GM19438 (cell line): ENCODE measurements around the gene APPL1.
"Not testable (repeated sequence)": the region's sequence is repeated elsewhere in the genome, so short reads cannot be mapped to it uniquely, and the experiment has no call there.

ENCODE experiments used
- ATAC-seq: cut with Tn5 transposase; IDR thresholded peaks from one replicate; pipeline ENCODE4 v1.9.1; 2021; ENCODE audit warnings: low read depth; ENCODE audit not compliant: unreplicated experiment

APPL1 gene

DNA sequence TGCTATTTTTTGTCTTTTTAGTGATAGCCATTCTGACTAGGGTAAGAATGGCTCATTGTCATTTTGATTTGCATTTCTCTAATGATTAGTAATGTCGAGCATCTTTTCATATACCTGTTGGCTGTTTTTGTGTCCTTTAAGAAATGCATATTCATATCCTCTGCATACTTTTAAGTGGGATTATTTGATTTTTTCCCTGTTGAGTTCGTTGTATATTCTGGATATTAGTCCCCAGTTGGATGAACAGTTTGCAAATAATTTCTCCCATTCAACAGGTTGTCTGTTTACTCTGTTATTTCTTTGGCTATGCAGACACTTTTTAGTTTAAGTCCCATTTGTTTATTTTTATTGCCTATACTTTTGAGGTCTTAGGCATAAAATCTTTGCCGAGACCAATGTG, 34.4 kb downstream of the APPL1 start:
- ATAC-seq: no peak

DNA sequence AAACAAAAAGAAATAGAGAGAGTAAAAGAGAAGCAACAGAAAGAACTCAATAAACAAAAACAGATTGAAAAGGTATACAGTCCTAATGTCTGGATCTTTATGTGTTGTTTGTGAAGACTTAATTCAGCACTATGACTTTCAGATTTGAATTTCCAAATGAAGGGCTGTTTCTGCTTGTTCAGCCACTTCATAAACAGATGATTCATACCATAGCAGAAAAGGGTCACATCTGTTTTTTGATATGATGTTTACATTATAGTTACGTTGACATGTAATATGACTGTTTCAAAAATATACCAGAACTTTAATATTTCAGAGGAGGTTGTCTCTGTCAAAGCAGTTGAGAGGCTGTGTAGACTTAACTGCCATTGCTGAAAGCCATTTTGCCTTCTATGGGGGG, 40.9 kb downstream of the APPL1 start:
- no peak for ATAC-seq

DNA sequence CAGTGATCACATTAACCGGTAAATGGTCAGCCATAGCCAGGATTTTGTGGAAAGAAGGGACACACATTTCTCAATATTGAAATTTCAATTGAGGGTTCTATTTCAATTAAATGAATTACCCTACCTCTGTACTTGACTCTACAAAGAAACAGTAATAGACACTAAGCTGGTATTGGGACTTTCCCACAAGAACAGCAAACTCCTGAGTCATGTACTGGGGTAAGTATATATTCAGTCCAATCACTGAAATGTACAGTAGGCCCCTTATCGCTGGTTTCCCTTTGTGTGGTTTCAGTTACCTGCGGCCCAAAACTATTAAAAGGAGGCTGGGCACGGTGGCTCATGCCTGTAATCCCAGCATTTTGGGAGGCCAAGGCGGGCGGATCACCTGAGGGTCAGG, 47.3 kb downstream of the APPL1 start:
- ATAC-seq: no peak

DNA sequence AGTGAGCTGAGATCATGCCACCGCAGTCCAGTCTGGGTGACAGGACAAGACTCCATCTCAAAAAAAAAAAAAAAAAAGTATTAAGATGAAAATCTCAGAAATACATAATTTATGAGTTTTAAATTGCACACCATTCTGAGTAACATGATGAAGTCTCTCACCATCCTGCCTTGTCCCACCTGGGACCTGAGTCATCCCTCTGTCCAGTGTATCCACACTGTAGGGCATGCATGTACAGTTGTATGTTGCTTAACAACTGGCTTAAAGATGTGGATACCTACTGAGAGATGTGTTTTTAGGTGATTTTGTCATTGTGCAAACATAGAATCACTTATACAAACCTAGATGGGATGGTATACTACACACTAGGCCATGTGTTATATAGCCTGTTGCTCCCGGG, 47.9 kb downstream of the APPL1 start:
- no peak for ATAC-seq

DNA sequence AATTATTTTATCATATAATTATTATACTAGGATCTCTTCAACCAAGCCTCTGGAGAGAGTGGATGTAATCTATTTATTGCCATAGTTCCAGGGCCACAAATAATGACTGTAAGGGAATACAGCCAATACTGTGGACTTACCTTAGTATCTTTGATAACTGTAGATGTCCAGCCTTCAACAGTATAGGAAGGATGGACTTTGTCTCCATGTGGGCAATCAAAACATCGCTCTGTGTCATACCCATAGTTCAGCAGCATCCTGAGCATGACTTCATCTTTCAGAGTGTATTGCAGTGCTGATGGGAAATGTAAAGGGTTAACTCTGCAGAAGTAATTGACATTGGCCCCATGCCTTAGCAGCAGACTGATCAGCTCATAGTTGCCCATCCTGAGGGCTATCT, 50.7 kb downstream of the APPL1 start:
- no peak for ATAC-seq

DNA sequence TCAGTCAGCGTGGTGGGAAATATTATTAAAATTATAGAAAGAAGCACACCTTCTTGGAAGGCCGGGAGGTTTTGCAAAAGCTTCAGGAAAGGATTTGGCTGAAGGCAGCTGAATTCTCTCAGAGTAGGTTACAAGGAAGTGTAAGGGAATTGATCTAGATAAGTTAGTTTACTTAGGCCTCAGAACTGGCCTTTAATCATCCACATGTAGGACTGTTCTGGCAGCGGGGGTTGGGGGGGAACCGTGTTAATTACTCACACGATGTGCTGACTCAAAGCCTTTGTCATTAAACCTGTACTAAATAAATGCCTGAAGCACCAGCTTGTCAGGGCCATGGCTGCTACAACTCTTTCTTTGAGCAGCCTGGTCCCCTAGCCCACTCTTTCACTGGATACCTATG, 52.2 kb downstream of the APPL1 start:
- no peak for ATAC-seq

DNA sequence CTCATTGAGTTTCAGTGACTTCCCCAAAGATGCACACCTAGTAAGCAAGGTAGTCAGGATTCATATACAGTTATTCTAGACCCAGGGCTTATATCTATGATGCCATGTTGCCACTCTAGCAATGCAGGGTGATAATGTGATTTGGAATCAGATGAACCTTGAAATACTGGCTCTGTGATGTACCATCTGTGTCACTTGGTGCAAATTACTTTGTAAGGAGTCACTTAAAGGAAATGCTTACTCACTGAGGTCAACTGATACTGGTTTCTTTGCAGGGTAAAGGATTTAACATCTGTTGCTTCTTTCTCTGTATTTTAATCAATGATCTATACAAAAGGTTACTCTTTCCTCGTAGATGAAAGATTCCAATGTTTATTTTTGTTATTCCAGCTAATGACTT, 54.2 kb downstream of the APPL1 start:
- ATAC-seq: no peak

DNA sequence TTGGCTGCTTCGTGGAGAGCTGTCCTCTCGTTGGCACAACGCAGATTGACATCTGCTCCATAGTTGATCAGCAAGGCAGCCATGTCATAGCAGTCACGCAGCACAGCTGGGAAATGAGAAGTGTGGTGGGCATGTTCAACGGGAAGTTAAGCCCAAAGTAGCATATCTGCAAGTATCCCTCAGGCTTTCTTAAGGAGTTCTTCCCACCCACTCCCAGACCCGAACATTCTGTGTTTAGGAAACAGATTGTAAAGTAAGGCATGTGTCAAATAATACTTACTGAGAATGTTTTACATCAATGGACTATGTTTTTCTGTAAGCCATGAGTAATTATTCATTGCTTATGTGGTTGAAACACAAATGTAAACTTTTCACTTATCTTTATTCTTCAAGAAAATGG, 55.8 kb downstream of the APPL1 start:
- no peak for ATAC-seq

DNA sequence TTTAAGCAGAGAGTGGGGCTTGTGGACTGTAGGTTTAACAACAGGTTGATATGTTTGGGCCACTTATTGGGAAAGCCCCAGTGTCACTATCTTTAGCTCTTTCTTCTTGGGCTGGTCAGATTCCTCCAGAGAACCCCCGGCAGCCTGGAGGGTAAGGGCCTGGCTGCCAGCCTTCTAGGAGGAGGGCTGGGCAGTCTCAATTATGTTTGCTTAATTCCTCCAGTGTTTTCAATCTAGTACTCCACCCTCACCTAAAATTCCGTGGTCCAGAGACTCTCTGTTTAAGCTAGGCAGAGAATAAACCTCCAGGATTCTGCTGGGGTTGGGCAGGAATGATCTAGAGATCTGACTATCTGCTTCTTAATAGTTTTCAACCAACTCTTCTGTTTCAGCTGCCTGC, 59.7 kb downstream of the APPL1 start:
- no peak for ATAC-seq

DNA sequence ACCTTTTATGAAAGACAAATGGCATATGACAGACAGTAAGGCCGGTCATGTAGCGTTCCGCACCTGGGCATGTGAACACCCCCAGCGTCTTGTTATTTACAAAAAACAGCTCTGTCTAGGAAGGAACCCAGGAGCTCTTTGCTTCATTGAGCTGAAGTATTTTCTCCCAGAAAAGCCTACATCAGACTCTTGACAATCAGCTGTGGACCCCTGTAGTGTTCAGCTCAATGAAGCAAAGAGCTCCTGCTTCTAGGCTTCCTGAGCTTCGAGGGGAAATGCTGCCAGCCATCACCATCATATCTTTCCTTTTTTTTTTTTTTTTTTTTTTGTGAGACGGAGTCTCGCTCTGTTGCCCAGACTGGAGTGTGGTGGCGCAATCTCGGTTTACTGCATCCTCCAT, 60.9 kb downstream of the APPL1 start:
- no peak for ATAC-seq

DNA sequence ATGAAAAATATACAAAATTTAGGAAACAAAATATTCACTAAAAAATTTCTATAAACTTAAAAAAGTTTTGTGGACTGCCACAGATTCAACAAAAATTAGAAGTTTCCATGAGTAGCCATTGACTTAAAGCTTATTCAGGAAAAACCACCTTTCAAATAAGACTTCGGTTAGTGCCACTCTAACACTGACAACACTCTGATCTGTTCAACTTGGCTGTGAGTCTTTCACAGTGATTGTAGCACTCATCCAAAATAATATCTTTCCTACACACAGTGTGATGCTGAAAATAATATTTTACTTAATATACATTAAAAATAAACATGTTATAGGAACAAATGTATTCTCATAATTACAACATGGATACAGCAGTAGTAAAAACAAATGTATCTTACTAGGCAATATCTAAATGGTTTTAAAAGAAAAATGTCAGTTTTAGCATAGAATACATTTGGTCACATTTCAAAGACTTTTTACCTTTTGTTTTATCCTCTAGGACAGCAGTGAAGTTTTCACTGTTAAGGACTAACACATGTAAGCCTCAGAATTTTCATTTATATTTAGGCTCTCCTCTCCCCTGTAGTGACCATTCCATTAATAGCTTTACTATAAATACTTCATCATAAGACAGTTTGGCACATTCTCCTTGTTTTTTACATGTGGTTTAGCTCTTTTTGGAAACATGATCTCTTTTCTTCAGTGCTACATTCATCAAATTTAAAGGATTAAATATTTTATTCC, 64.8 kb downstream of the APPL1 start, which contains the start of gene ASB14:
Gene ASB14, minus strand, starts transcription at position 527 of the 738 bp plus-strand sequence. CDS start 652 bp downstream, outside the sequence.
- no peak for ATAC-seq

DNA sequence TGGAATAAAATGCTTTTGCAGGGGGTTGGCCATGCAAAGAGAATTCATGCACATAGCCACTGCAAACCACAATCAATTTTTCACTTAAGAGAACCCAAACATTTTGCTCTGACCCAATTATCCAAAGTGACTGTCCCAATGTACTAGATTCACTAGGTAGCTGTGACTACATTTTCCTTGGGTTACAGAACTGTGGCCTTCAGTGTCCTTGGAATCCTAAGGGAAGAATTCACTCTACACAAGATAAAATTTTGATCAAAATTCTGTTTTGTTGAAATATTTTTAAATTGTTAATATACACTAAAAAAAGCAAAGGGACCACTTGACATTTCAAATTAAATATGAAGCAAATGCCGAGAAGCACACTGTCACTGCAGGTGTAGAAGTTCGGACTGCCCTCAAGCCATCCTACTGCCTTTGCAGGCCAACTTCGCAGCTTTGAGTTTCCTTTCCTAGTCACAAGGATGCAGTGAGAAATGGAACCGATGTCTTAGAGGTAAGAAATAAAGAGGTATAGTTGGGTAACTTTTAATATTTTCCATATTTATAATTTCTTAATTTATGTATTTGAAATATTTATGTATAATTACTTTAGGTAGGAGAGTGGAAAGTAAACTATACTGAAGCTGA, 65.5 kb downstream of the APPL1 start:
- ATAC-seq: no peak

DNA sequence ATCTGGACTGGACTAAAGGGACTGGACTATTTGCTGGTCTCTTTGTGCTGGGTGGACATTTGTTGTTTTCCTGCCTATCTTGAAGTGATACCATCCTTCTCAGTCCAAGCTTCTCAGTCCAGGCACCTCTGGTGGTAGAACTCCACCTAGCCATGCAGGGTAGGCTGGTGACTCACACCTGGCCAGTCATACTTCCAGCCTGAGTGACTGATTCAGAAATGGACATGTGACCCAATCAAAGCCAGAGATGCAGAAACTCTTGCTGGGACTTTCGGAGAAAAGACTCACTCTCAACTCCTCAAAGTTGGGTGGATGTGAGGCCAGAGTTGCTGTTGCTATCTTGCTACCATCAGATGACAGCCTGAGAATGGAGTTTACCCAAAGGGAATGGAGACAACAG, 70.5 kb downstream of the APPL1 start:
- no peak for ATAC-seq

DNA sequence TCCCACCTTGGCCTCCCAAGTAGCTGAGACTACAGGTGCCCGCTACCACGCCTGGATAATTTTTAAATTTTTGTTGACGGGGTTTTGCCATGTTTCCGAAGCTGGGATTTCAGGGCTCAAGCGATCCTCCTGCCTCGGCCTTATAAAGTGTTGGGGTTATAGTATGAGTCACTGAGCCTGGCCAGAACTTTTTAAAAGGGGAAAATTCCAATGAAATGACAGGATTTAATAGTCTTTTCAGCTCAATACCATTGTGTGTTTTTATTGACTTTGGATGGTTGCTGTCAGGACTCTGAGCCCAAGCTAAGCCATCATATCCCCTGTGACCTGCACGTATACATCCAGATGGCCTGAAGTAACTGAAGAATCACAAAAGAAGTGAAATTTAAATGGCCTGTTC, 76.0 kb downstream of the APPL1 start:
- not testable (repeated sequence) for ATAC-seq

DNA sequence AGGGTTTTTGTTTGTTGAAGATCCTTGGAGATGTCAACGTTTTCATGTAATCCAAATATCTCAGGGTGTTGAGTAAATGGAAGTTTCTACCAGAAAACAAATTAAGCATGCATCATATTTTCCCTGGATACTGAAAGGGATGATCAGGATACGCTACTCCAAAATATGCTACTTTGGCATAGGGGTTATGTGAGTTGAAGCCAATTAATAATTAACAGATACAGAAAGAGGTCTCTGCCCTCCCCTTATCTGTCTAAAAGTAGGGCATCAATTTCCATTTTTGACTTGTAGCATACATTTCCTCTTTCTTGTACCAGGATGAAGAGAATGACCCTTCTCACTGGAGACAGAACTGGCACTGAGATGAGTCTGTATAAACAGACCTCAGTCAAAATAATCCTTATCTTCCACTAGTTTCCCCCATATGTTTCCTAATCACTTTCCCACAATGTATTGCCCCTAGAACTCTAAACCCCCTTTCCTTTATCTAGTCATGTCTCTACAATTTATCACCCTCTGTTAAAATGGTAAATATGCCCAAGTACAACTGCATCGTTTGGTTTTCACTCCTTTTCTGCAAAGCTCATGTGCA, 82.3 kb downstream of the APPL1 start:
- ATAC-seq: no peak

DNA sequence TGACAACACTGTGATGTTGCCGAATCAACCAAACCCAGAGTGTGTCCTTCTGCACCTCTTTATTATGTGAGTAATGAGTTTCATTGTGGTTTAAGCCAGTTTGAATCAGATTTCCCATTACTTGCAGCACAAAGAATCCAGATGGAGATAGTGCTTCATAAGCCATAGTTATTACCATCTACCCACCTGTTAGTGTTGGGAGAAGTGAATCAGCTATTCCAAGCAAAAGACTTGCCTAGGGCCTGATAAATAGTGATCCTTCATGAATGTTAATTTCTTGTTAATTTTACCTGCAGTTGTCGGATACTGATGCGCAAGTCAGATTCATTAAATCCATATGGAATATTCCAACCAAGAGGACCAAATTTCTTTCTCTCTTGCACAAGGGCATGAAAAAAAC, 86.7 kb downstream of the APPL1 start:
- no peak for ATAC-seq
